Activated CD4-positive, alpha-beta T cell treated with anti-CD3 and anti-CD28 coated beads, Interleukin-10, Interleukin-2, amounts not matched to agents 100 ng/mL and 50 ng/mL, durations not matched to agents 16 hours and 8 hours (primary cell): ENCODE results near the gene SBK1.
A peak's percentile ranks its signal among the peaks of the same experiment; 100 is the strongest.
"Not testable (repeated sequence)": the region's sequence is repeated elsewhere in the genome, so short reads cannot be mapped to it uniquely, and the experiment has no call there.

Experiments used
- DNase-seq: peaks from one replicate; pipeline ENCODE4 v3.0.0-alpha.2; 2020

SBK1 gene

DNA sequence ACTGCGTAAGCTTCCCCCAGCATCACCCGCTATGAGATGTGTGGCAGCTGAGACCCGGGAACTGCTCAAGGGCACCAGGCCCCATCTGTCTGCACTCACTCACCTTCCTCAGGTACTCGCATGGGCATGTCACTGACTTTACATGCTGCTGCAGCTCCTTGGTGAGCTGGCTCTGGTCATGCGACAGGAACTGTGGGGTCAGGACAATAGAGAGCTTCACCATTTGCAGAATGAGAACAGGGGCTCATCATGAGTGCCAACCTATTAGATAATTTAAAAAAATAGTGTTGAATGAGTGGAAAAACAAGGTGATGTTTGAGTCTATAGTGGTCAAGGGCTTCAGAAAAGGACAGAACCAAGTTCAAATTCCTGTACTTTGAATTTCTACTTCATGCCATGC, 70.3 kb downstream of the SBK1 start:
- not testable (repeated sequence) for DNase-seq

DNA sequence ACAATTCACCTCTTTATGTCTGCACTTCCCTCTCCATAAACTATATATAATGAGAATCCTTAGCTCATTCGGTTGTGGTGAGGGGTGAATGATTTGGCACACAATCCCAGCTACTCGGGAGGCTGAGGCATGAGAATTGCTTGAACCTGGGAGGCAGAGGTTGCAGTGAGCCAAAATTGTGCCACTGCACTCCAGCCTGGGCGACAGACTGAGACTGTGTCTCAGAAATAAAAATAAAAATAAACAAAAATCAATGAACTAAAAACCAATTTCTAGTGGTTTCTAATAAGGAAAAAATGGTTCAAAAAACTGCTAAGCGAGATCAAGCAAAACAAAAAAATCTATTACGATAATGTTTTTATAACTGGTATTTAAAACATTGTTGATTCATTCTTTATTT, 71.1 kb downstream of the SBK1 start, which contains the start of gene NPIPB6:
NPIPB6 (minus strand) TSS at position 101 of the 400 bp plus-strand sequence. CDS start 686 bp downstream, outside the sequence.
- not testable (repeated sequence) for DNase-seq

DNA sequence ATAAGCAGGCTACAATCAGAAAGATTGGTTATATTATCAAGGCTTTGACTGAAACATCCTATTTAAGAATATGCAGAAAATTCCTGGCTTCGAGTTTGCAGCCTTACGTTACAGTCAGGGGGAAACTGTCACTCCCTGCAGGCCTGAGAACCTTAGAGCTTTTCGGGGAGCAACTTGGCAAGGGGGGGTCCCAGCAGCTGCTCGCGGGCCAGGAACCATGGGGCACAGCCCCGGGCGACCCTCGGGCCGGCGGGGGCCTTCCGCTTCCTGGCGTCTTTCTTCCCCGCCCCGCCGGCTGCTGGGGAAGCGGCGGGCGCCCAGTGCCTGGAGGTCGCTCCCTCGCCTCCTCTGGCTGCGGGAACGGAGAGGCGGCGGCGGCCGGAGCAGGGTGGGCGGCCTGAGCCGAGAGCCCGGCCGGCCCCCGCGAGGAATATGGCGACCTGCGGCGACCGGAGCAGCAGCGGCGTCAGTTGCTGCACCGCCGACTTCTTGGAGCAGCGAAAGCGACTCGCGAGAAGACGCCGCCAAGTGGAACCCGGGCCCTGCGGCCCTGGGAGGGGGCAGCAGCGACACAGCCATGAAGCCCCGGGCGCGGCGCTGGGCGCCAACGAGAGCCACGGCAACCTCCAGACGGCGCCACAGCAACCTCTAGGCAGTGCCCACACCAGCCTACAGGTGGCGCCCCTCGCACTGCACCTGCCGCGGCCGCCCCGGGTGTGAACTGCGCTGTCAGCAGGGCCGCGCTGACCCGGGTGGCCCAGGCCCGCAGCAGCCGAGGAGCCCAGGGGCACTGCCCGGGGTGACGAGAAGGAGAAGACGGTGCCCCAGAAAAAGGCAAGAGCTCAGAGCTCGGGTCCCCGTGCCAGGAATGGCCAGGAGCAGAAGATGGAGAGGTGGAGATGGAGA, 72.2 kb downstream of the SBK1 start:
- DNase-seq: peak; percentile 26

DNA sequence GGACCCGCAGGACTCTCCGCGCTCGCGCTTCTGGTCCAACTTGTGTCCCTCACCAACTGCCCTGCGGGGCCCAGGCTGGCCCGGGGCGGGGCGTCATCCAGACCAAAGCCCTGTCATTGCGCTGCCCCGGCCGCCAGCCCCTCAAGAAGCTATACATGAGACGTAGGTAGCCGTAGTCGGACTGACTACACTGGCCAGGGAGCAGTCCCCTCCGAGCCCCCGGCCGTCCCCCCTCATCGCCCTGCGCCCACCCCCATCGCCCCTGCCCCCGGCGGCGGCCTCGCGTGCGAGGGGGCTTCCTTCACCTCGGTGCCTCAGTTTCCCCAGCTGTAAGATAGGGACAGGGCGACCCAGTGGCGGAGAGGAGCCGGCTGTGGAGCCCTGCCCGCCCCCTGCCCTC, 75.6 kb downstream of the SBK1 start:
- DNase-seq: not testable (repeated sequence)
